OCI-LY7 (cell line): ENCODE results near the gene SYT13. TPM values are rescaled to one million over a fixed set of nuclear protein-coding genes. Genes with fewer than 3 reads are reported as not detected.

Experiments used
- BruUV-seq: library from RNA; stranded (reverse); fragments of 400-500 nt; replicated peaks from 2 replicates; lab custom pipeline; 2021; lab: Mats Ljungman, UMichigan
- CTCF ChIA-PET: fragments of 300-600 bp; sonication (Branson Sonifier 250); formaldehyde crosslinking; loops from one replicate; lab custom pipeline; 2022; ENCODE audit warnings: antibody characterized with exemption; ENCODE audit not compliant: unreplicated experiment; lab: Charles Lee
- POLR2A ChIA-PET: fragments of 300-600 bp; sonication (Branson Sonifier 250); formaldehyde crosslinking; loops from one replicate; lab custom pipeline; 2022; ENCODE audit warnings: antibody characterized with exemption; lab: Charles Lee
- DNase-seq: peaks from one replicate; pipeline ENCODE4 v3.0.0-alpha.2; 2015; ENCODE audit warnings: low spot score
- H2AFZ ChIP-seq: fragments of 200-600 bp; sonication (generic), shearing (Covaris generic); 2 replicates; pipeline ENCODE4 v1.6.1; 2014; ENCODE audit warnings: mild to moderate bottlenecking, antibody characterized with exemption, low read length, moderate library complexity
- H3K27ac ChIP-seq: fragments of 200-600 bp; sonication (generic); 2 replicates; pipeline ENCODE4 v1.5.1; 2014; ENCODE audit warnings: mixed run types, low read depth, mild to moderate bottlenecking, moderate library complexity, low read length, inconsistent platforms; ENCODE audit not compliant: poor library complexity, severe bottlenecking
- H3K36me3 ChIP-seq: fragments of 200-600 bp; sonication (generic); 2 replicates; pipeline ENCODE4 v1.6.1; 2014; ENCODE audit warnings: mild to moderate bottlenecking, antibody characterized with exemption, low read length, moderate library complexity, mixed read lengths; ENCODE audit not compliant: insufficient read depth
- H3K4me1 ChIP-seq: fragments of 200-600 bp; sonication (generic); 2 replicates; pipeline ENCODE4 v1.5.1; 2014; ENCODE audit warnings: mild to moderate bottlenecking, low read length; ENCODE audit not compliant: insufficient read depth, poor library complexity, severe bottlenecking
- H3K4me2 ChIP-seq: fragments of 200-600 bp; sonication (generic); 2 replicates; pipeline ENCODE4 v1.6.1; 2014; ENCODE audit warnings: mild to moderate bottlenecking, low read length
- H3K4me3 ChIP-seq: fragments of 200-600 bp; sonication (generic); 2 replicates; pipeline ENCODE4 v1.5.1; 2014; ENCODE audit warnings: mild to moderate bottlenecking, low read depth, low read length; ENCODE audit not compliant: poor library complexity, severe bottlenecking
- H3K79me2 ChIP-seq: fragments of 200-600 bp; sonication (generic); 2 replicates; pipeline ENCODE4 v1.6.1; 2016; ENCODE audit warnings: low read depth, mild to moderate bottlenecking, low read length, moderate library complexity, mixed read lengths; ENCODE audit not compliant: insufficient read depth
- H3K9me2 ChIP-seq: fragments of 200-600 bp; sonication (generic); 2 replicates; pipeline ENCODE4 v1.6.1; 2016; ENCODE audit warnings: mild to moderate bottlenecking, low read length, mixed read lengths; ENCODE audit not compliant: insufficient read depth
- H3K9me3 ChIP-seq: fragments of 200-600 bp; sonication (generic); 2 replicates; pipeline ENCODE4 v1.6.1; 2014; ENCODE audit warnings: mild to moderate bottlenecking, mixed run types, low read length, mixed read lengths
- H4K20me1 ChIP-seq: fragments of 200-600 bp; sonication (generic); 2 replicates; pipeline ENCODE4 v1.6.1; 2014; ENCODE audit warnings: mild to moderate bottlenecking, antibody characterized with exemption, low read length, moderate library complexity, mixed read lengths; ENCODE audit not compliant: insufficient read depth
- EZH2phosphoT487 ChIP-seq: fragments of 200-600 bp; sonication (generic); IDR thresholded peaks from 2 replicates; pipeline ENCODE4 v1.6.1; 2018; ENCODE audit warnings: low read depth, borderline replicate concordance, mild to moderate bottlenecking, mixed run types, antibody characterized with exemption, low read length, moderate library complexity, mixed read lengths
- intact Hi-C: fragments of 100-400 bp; cut with micrococcal nuclease; formaldehyde crosslinking; loops from one replicate; pipeline ENCODE4 v1.10.0; 2022; ENCODE audit not compliant: unreplicated experiment
- total RNA-seq, 2 experiments: library from RNA; depleted of rRNA in 1 of 2; stranded (reverse); fragments of >200 nt in 1 of 2; shearing (Covaris generic) in 1 of 2; gene quantifications; 2 replicates each; pipeline ENCODE4 v1.2.3, GENCODE V29; 2014 to 2022
- TF ChIP-seq, protein P1 (sequence below): fragments of 200-600 bp; sonication (generic); conservative IDR thresholded peaks from 2 replicates; pipeline ENCODE4 v1.5.1; 2014; ENCODE audit warnings: mild to moderate bottlenecking, antibody characterized with exemption, low read length, moderate library complexity, mixed read lengths

Gene SYT13
- total RNA-seq, 2 experiments from 2014 or later, result not detected

DNA sequence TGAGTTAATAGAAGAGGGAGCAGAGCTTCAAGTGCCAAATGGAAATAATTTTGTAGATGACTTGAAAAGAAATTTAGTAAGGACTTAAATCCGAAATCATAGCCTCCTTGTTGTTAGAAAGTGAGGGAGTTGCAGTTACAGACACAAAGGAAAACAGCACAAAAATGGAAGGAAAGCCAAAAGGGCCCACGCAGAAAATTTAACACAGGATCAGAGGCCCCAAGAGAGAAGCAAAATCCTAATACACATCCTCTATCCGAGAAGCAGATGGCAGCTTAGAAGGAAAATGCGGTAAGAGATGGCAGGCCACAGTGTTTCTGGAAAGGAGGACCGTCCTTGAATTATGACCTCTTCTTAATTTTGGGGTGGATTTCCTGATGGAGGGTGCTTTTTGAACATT lies 48.7 kb upstream of the SYT13 start:
- peaks cover 34% of the 10 kb centered on the region for H3K4me1 ChIP-seq
- no peaks in the 10 kb centered on the region for H3K9me3 ChIP-seq
- no peaks in the 10 kb centered on the region for H3K79me2 ChIP-seq
- no TSS peak for BruUV-seq
- H3K4me2 ChIP-seq, result no peak overlapping the region
- no peaks in the 10 kb centered on the region for H4K20me1 ChIP-seq
- POLR2A ChIA-PET, result no interaction called here
- H3K27ac ChIP-seq, result no peak overlapping the region
- no peak overlapping the region for H3K4me3 ChIP-seq
- no peak overlapping the region for H2AFZ ChIP-seq
- no peaks in the 10 kb centered on the region for H3K9me2 ChIP-seq
- DNase-seq, result no peak
- CTCF ChIA-PET, result no interaction called here
- intact Hi-C loops, result loop anchor here (5.0 kb wide), 1 partner anchor 408 kb away; no protein-coding TSS in a partner anchor
- TF ChIP-seq EZH2phosphoT487, result no peak
- TF ChIP-seq, protein P1, sequence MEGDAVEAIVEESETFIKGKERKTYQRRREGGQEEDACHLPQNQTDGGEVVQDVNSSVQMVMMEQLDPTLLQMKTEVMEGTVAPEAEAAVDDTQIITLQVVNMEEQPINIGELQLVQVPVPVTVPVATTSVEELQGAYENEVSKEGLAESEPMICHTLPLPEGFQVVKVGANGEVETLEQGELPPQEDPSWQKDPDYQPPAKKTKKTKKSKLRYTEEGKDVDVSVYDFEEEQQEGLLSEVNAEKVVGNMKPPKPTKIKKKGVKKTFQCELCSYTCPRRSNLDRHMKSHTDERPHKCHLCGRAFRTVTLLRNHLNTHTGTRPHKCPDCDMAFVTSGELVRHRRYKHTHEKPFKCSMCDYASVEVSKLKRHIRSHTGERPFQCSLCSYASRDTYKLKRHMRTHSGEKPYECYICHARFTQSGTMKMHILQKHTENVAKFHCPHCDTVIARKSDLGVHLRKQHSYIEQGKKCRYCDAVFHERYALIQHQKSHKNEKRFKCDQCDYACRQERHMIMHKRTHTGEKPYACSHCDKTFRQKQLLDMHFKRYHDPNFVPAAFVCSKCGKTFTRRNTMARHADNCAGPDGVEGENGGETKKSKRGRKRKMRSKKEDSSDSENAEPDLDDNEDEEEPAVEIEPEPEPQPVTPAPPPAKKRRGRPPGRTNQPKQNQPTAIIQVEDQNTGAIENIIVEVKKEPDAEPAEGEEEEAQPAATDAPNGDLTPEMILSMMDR, result no peak
- no peaks in the 10 kb centered on the region for H3K36me3 ChIP-seq

DNA sequence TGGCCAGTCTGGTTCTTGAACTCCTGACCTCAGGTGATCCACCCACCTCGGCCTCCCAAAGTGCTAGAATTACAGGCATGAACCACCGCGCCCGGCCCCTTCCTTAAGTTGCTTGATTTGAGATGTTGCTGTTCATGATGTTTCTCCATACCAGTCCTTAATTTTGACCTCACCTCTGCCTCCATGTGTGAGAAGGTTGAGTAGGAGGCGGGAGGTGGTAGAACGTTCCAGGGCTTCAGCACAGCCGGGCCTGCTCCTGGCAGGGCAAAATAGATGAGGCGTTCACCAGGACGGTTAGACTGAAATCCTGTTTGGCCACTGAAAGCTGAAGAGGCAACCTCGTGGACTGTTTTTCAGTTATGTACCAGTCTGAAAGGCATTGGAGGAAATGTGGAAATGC lies 48.3 kb upstream of the SYT13 start:
- no peak overlapping the region for H3K4me3 ChIP-seq
- no peak overlapping the region for H2AFZ ChIP-seq
- intact Hi-C loops, result no loop called here
- peaks cover 30% of the 10 kb centered on the region for H3K4me1 ChIP-seq
- no peak for DNase-seq
- TF ChIP-seq, protein P1, result no peak
- TF ChIP-seq EZH2phosphoT487, result no peak
- no peaks in the 10 kb centered on the region for H4K20me1 ChIP-seq
- H3K9me2 ChIP-seq, result no peaks in the 10 kb centered on the region
- no peaks in the 10 kb centered on the region for H3K79me2 ChIP-seq
- CTCF ChIA-PET, result no interaction called here
- no peaks in the 10 kb centered on the region for H3K36me3 ChIP-seq
- H3K9me3 ChIP-seq, result no peaks in the 10 kb centered on the region
- no peak overlapping the region for H3K4me2 ChIP-seq
- no peak overlapping the region for H3K27ac ChIP-seq
- BruUV-seq, result no TSS peak
- POLR2A ChIA-PET, result no interaction called here
